K562 (cell line): ENCODE measurements around the gene CHAF1A. TPM values are rescaled to one million over a fixed set of nuclear protein-coding genes. Genes with fewer than 3 reads are reported as not detected.

Source experiments
- AFF1 ChIP-seq, 2 experiments: fragments of 450-650 bp; IDR thresholded peaks; 2 replicates each; pipeline ENCODE4 v1.6.1; 2018; ENCODE audit warnings: mild to moderate bottlenecking in 2 of 2, low read depth in 1 of 2; ENCODE audit not compliant: partially characterized antibody in 2 of 2
- BMI1 ChIP-seq: fragments of 150-350 bp; IDR thresholded peaks from 2 replicates; pipeline ENCODE4 v1.6.1; 2014; ENCODE audit warnings: low read length
- DMBX1 ChIP-seq: fragments of 250-450 bp; sonication (Bioruptor Pico); IDR thresholded peaks from 2 replicates; pipeline ENCODE4 v1.8.0; 2022; ENCODE audit warnings: inconsistent platforms, mild to moderate bottlenecking, moderate library complexity, borderline replicate concordance
- HNRNPK ChIP-seq: fragments of 200-400 bp; formaldehyde crosslinking; IDR thresholded peaks from one replicate; pipeline ENCODE4 v1.6.1; 2018; ENCODE audit warnings: mild to moderate bottlenecking, low read depth, low read length; ENCODE audit not compliant: poor library complexity, severe bottlenecking
- KLF16 ChIP-seq: IDR thresholded peaks from 2 replicates; pipeline ENCODE4 v1.6.1; 2016; ENCODE audit warnings: antibody characterized with exemption
- MAX ChIP-seq: sonication (generic); formaldehyde crosslinking; IDR thresholded peaks from 2 replicates; pipeline ENCODE4 v1.9.0; 2022; ENCODE audit warnings: mild to moderate bottlenecking, missing genetic modification reagents
- SNAPC5 ChIP-seq: fragments of 250-450 bp; sonication (Bioruptor Pico); IDR thresholded peaks from 2 replicates; pipeline ENCODE4 v1.8.0; 2021; ENCODE audit warnings: moderate library complexity, mild to moderate bottlenecking, inconsistent platforms
- STAT5A ChIP-seq: IDR thresholded peaks from 2 replicates; pipeline ENCODE4 v1.6.1; 2012; ENCODE audit warnings: low read length, inconsistent platforms, borderline replicate concordance
- ZFX ChIP-seq: sonication (generic); formaldehyde crosslinking; IDR thresholded peaks from 2 replicates; pipeline ENCODE4 v1.8.0; 2022; ENCODE audit warnings: mild to moderate bottlenecking, missing genetic modification reagents, moderate library complexity
- ZNF282 ChIP-seq: sonication (generic); formaldehyde crosslinking; IDR thresholded peaks from 2 replicates; pipeline ENCODE4 v1.8.1; 2023; ENCODE audit warnings: missing genetic modification reagents
- ZNF3 ChIP-seq: fragments of 250-450 bp; sonication (Bioruptor Pico); IDR thresholded peaks from 2 replicates; pipeline ENCODE4 v1.5.0; 2021; ENCODE audit warnings: mild to moderate bottlenecking, moderate library complexity
- ZNF354B ChIP-seq: fragments of 250-450 bp; sonication (Bioruptor Pico); IDR thresholded peaks from 2 replicates; pipeline ENCODE4 v1.4.0; 2020
- ZNF408 ChIP-seq: fragments of 250-450 bp; sonication (Bioruptor Pico); IDR thresholded peaks from 2 replicates; pipeline ENCODE4 v1.4.0; 2020; ENCODE audit warnings: low read depth, mild to moderate bottlenecking, moderate library complexity
- ZNF507 ChIP-seq: conservative IDR thresholded peaks from 2 replicates; pipeline ENCODE4 v1.6.1; 2017; ENCODE audit warnings: missing genetic modification characterization, missing compliant biosample characterization
- ZNF511 ChIP-seq: sonication (generic); formaldehyde crosslinking; IDR thresholded peaks from 2 replicates; pipeline ENCODE4 v1.8.0; 2022; ENCODE audit warnings: mild to moderate bottlenecking, missing genetic modification reagents
- polyA plus RNA-seq, 8 experiments: library from polyadenylated mRNA; depleted of rRNA in 4 of 8; stranded (reverse) in 5 of 8; unstranded in 3 of 8; fragments of >200 nt; fragmentation: Nextera tagmentation in 2 of 8; fragmentation: Illumina TruSeq in 1 of 8; extraction: Ambion mirVana in 2 of 8; extraction: Trizol in 1 of 8; gene quantifications; 2 replicates each; pipeline versions ENCODE4 v1.2.1 to v1.2.3, GENCODE V29; 2011 to 2014; ENCODE audit warnings: inconsistent platforms in 1 of 8, missing spikeins in 1 of 8
- total RNA-seq, 7 experiments: library from RNA; depleted of rRNA in 6 of 7; stranded (reverse); fragments of >200 nt in 6 of 7; fragmentation: Illumina TruSeq in 2 of 7; extraction: Trizol in 2 of 7; gene quantifications; 2 replicates each; pipeline versions ENCODE4 v1.2.1 to v1.2.3, GENCODE V29; 2011 to 2021; ENCODE audit warnings: low replicate concordance in 1 of 7
- TF ChIP-seq, protein P1 (sequence below), 2 experiments: fragments of 150-350 bp in 1 of 2; IDR thresholded peaks; 2 replicates each; pipeline ENCODE4 v1.6.1; 2012 to 2016; ENCODE audit warnings: low read depth in 2 of 2, low read length in 2 of 2, mild to moderate bottlenecking in 1 of 2, moderate library complexity in 1 of 2
- TF ChIP-seq, protein P2 (sequence below): fragments of 200-800 bp; sonication (Bioruptor generic); IDR thresholded peaks from 2 replicates; pipeline ENCODE4 v1.6.1; 2017; ENCODE audit warnings: missing genetic modification characterization, missing compliant biosample characterization

Gene CHAF1A
- total and polyA plus RNA-seq, 9 of the 15 experiments (the other 6 are each of a cell fraction or from before 2014, with no cell fraction given): 1.6 to 86.9 (median 45.2) TPM

DNA sequence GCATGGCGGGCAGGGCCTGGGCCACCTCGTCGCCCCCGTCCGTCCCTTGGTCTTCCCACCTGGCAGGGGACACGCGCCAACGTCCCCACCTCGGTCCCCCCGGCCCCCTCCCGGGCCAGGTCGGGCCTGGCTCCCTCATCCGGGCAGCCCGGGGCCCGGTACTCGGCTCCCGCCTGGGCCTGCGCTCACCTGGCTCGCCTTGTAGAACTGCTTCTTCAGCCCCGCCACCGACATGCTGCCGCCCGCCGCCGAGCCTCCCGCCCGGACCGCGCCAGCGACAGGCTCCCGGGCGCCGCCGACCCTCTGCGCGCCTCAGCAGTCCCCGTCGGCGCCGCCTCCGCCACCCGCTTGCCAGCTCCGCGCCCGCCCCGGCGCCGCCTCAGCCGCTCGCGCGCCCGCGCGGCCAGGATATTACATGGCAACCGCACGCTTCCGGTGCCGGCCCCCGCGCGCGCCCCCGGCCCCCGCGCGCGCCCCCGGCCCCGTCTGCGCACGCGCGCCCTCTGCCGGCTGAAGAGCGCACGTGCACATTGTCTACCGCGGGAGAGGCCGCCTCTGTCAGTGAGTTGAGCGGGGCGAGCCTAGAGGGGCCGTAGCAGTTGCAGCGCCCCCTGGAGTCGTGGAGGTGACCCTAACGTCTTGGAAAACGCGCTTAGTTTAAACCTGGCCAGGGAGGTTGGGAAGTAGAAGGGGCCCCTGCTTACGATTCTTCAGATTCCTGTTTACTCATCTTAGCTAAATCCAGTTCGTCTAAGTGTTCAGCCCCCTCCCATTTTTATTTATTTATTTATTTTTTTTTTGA, 2.1 kb upstream of the CHAF1A start, which contains the start of gene SH3GL1 (continued):
- TF ChIP-seq, protein P1, sequence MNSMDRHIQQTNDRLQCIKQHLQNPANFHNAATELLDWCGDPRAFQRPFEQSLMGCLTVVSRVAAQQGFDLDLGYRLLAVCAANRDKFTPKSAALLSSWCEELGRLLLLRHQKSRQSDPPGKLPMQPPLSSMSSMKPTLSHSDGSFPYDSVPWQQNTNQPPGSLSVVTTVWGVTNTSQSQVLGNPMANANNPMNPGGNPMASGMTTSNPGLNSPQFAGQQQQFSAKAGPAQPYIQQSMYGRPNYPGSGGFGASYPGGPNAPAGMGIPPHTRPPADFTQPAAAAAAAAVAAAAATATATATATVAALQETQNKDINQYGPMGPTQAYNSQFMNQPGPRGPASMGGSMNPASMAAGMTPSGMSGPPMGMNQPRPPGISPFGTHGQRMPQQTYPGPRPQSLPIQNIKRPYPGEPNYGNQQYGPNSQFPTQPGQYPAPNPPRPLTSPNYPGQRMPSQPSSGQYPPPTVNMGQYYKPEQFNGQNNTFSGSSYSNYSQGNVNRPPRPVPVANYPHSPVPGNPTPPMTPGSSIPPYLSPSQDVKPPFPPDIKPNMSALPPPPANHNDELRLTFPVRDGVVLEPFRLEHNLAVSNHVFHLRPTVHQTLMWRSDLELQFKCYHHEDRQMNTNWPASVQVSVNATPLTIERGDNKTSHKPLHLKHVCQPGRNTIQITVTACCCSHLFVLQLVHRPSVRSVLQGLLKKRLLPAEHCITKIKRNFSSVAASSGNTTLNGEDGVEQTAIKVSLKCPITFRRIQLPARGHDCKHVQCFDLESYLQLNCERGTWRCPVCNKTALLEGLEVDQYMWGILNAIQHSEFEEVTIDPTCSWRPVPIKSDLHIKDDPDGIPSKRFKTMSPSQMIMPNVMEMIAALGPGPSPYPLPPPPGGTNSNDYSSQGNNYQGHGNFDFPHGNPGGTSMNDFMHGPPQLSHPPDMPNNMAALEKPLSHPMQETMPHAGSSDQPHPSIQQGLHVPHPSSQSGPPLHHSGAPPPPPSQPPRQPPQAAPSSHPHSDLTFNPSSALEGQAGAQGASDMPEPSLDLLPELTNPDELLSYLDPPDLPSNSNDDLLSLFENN (IDR thresholded peaks at IDR 0.05; ENCODE audit: low read depth in 2 of 2, low read length in 2 of 2): 0 out of 4 replicates have a peak, but pooled peaks of 1 of the 2 experiments have one; percentile 37
- peak in 1 of 2 experiments; percentile 22 for TF ChIP-seq AFF1 (IDR thresholded peaks at IDR 0.05; ENCODE audit: low read depth in 1 of 2, partially characterized antibody in 2 of 2)
- TF ChIP-seq STAT5A: no peak; the same call in 1 of the 2 replicates
- TF ChIP-seq, protein P2, sequence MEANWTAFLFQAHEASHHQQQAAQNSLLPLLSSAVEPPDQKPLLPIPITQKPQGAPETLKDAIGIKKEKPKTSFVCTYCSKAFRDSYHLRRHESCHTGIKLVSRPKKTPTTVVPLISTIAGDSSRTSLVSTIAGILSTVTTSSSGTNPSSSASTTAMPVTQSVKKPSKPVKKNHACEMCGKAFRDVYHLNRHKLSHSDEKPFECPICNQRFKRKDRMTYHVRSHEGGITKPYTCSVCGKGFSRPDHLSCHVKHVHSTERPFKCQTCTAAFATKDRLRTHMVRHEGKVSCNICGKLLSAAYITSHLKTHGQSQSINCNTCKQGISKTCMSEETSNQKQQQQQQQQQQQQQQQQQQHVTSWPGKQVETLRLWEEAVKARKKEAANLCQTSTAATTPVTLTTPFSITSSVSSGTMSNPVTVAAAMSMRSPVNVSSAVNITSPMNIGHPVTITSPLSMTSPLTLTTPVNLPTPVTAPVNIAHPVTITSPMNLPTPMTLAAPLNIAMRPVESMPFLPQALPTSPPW (CRISPR knock-in tag): peak; percentile 98
- TF ChIP-seq MAX: peak; percentile 69
- 0 out of 2 replicates have a peak, but pooled peaks have one; percentile 33 for TF ChIP-seq KLF16
- no peak for TF ChIP-seq ZNF354B (CRISPR knock-in tag)
- TF ChIP-seq ZNF282 (CRISPR knock-in tag): no peak
- no peak for TF ChIP-seq ZNF3
- peak; percentile 81 for TF ChIP-seq ZFX (CRISPR knock-in tag)
- no peak for TF ChIP-seq HNRNPK
- no peak for TF ChIP-seq ZNF408 (CRISPR knock-in tag)
- TF ChIP-seq SNAPC5 (CRISPR knock-in tag): no peak
- no peak for TF ChIP-seq DMBX1 (CRISPR knock-in tag)
- no peak for TF ChIP-seq ZNF507 (tag)
- no peak for TF ChIP-seq BMI1
- TF ChIP-seq ZNF511: no peak
